ENCODE data around the gene EPS15.
A peak's percentile ranks its signal among the peaks of the same experiment; 100 is the strongest.
"Not testable (repeated sequence)": the region's sequence is repeated elsewhere in the genome, so short reads cannot be mapped to it uniquely, and the experiment has no call there.

Gene EPS15

DNA sequence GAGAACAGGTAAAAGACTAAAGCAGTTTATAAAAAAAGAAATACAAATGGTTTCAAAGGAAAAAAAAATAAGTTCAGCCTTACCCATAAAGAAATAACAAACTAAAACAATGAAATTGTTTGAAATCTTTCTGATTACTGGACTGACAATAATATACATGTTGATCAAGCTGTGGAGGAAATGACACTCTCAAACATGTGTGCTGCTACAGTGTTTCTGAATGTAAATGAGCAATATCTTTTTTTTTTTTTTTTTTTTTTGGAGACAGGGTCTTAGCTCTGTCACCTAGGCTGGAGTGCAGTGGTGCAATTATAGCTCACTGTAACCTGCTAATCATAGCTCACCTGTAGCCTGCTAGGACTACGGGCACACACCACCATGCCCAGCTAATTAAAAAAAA is 6.5 kb downstream of the EPS15 start:
- no peak for DNase-seq

GRCh38 chr1:51512120-51512519 is 6.9 kb downstream of the EPS15 start:
- DNase-seq, result no peak

DNA sequence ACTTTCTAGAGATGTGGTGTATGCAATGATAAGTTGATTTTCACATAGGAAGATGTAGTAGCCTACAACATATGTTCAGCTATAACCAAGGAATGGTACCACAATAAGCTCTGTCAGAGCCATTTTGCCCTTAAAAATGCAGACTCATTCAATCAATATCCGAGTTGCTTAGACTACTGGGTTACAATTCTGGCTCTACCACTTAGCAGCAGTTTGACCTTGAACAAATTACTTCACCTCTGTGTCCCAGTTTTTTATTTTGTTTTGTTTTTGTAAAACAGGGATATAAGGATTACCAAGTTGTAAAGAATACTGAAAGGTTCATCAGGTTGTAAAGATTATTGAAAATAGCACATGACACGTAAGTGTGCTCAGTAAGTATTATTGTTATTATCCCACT is 9.3 kb downstream of the EPS15 start:
- no peak for DNase-seq

GRCh38 chr1:51506537-51506936 is 12.5 kb downstream of the EPS15 start:
- DNase-seq, result peak; percentile 80

DNA sequence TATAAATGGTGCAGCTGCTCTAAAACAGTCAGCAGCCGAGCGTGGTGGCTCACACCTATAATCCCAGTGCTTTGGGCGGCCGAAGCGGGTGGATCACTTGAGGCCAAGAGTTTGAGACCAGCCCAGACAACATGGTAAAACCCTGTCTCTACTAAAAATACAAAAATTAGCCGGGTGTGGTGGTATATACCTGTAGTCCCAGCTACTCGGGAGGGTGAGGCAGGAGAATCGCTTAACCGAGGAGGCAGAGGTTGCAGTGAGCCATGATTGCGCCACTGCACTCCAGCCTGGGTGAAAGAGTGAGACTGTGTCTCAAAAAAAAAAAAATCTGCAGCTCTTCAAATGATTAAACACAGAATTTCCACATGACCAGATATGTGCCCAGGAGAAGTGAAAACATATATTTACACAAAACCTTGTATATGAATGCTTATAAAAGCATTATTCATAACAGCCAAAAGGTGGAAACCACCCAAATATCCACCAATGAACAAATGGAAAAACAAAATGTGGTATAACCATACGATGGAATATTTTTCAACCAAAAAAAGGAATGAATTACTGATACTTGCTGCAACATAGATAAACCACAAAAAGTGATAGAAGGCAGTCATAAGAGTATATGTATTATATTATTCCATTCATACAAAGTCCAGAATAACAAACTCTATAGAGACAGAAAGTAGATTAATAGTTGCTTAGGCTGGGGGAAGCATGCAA is 14.1 kb downstream of the EPS15 start:
- no peak for DNase-seq

GRCh38 chr1:51501218-51501630 is 17.8 kb downstream of the EPS15 start:
- DNase-seq, result not testable (repeated sequence)

- DNase-seq, result no peak
Observed at GRCh38 chr1:51499694-51500093, 19.4 kb downstream of the EPS15 start.

- no peak for DNase-seq
Observed at GRCh38 chr1:51498924-51499323, 20.1 kb downstream of the EPS15 start.

GRCh38 chr1:51497340-51497739 is 21.7 kb downstream of the EPS15 start:
- no peak for DNase-seq

DNA sequence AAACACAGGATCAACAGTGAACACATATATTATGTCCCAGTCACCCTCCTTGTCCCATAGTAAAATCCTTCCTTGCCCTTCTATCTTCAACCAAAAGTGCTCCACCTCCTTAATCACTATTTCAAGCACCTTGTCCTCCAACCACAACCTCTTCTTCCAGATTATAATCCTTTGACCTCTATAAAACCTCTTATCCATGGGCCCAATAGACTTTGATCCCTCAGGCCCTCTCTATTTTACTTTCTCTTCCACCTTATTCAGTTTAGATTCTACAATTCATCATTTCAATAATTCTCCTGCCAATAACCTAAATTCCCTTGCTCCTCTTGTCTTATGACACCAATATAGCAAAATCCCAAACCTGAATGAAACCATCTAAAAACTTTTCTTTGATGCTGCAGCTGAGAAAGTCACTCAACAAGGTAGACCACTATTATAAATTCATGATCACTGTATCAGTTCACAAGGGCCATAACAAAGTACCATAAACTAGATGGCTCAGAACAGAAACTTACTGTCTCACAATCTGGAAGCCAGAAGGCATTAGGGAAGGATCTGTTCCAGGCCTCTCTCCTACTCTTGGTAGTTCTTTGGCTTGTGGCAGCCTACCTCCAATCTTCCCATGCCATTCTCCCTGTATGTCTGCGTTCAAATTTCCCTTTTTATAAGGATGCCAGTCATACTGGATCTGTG is 24.8 kb downstream of the EPS15 start:
- no peak for DNase-seq

DNA sequence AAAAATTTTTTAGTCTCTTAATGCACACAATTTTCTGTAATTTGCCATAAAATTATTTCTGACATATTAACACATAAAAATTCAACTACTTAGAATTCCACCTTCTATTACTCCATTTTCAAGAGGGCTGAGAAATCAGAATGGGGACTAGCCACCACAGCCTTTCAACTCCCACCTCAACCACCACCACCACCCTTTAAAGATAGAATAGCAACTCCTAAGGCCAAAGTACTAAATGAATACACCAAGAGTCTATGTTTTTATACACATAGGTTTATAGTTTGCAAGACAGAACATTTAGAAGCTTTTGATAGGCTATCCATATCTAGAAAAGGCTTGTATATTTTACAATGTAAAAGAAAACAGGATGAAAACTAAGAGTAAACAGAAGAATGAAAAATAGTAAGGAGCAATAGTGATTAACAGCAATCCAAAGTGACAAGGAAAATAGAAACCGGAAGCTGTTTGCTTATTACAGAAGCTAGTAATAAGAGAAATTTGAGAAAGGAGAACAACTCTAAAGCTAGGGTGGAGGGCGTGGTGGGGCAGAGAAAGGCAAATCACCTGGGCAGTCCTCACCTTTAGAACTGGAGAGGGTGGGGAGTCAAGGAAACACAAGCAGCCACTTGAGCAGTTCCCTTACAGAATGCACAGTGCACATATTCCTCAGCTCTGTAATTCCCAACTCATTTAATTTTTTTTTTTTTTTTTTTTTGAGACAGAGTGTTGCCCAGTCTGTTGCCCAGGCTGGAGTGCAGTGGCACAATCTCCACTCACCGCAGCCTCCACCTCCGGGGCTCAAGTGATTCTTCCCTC is 27.7 kb downstream of the EPS15 start:
- no peak for DNase-seq

DNA sequence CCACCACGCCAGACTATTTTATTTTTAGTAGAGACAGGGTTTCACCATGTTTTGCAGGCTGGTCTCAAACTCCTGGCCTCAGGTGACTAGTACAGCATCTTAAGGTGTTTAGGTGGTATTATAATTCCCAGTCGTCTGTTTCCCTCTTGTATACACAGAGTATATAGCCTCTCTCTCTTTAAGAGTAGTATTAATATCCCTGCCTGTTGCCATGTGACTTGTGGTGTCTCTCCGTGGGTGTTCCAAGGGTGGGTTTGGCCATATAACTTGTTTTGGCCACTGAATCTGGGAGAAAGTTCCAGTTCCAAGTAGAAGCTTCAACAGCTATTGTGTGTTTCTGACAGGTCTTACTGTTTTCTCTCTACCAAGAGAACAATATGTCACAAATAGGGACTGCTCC is 29.6 kb downstream of the EPS15 start:
- no peak for DNase-seq

GRCh38 chr1:51488372-51489050 is 30.6 kb downstream of the EPS15 start:
- DNase-seq, result peak; percentile 4

DNA sequence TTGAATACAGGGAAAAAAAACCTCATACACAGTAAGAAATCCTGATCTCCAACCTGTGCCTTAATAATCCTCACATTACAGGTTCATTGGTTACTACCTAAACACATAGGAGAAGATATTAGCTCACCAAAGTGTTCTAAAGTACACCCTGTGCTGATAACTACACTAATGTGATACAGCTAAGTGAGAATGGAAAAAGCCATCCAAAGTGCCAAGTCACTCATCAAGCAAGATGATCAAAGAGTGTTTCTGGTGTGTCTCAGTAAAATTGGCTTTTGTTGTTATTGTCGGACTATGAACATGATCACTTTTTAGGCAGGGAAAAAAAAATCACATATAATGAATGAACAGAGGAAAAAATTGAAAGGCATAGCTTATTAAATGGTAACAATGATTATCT is 31.4 kb downstream of the EPS15 start:
- DNase-seq, result no peak

- DNase-seq, result peak; percentile 30
Observed at GRCh38 chr1:51484591-51484990, 34.5 kb downstream of the EPS15 start.

DNA sequence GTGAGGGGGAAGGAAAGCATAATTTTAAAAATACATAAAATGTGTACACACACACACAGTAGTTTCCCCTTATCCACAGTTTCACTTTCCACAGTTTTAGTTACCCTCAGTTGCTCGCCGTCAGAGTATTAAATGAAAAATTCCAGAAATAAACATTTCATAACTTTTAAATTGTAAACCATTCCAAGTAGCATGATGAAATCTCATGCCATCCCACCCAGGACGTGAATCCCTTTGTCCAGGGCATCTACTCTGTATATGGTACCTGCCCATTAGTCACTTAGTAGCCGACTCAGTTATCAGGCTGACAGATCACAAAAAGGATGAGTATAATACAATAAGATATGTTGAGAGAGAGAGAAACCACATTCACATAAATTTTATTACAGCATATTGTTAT is 36.2 kb downstream of the EPS15 start:
- DNase-seq, result peak; percentile 23

GRCh38 chr1:51474832-51475620 is 44.0 kb downstream of the EPS15 start:
- DNase-seq, result not testable (repeated sequence)

- DNase-seq, result no peak
Observed at GRCh38 chr1:51473331-51474115, 45.5 kb downstream of the EPS15 start.

DNA sequence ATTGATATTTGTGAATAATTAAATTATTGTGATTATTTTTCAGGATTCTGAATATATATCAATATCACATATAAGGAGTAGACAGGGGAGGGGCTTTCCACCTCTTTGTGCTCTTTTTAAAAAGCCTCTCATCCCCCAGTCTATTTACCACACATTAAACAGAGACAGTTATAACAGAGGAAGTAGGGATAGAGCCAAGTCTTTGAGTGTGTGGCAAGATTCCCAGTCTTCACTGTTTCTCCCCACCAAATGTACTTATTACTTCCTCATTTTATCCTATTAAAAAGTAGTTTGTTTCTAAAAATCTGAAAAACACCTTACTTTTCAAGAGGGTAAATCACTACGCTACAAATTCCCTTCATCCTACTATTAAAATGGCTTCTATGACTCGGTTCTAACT is 46.7 kb downstream of the EPS15 start:
- DNase-seq, result no peak

DNA sequence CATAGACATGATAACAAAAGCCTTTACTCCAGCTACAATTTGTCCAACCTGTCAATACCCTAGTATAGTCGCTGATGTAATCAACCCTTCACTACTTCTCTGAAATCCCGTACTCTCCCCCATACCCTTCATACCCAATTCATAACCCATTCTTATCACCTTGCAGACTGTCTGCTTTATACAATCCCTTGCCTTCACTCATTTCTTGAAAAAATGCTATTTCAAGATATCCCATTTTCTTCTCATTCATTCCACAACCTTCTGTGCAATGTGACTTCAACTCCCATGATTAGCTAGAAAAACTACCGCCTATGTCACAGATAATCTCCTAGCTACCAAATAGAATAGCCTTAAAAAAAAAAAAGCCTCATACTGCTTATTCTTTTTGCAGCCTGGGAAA is 49.5 kb downstream of the EPS15 start:
- no peak for DNase-seq

- no peak for DNase-seq
Observed at GRCh38 chr1:51464828-51465227, 54.2 kb downstream of the EPS15 start.

- no peak for DNase-seq
Observed at GRCh38 chr1:51463561-51463960, 55.5 kb downstream of the EPS15 start.
